Small intestine (tissue), 7 donors: Measurements from ENCODE around the gene ETV6. TPM values are rescaled to one million over a fixed set of nuclear protein-coding genes. Genes with fewer than 3 reads are reported as not detected.
A peak's percentile ranks its signal among the peaks of the same experiment; 100 is the strongest.

Source experiments
- DNase-seq, 2 donors: peaks; one replicate each; pipeline versions ENCODE4 v3.0.0 to v3.0.0-alpha.2; 2013
- FAIRE-seq: peaks from 2 replicates; lab custom pipeline; 2012; peaks lifted over from hg19 to GRCh38; lab: Jason Lieb, UNC
- H3K27ac ChIP-seq, 3 donors: one replicate each; pipeline ENCODE4 v1.5.1; 2013; ENCODE audit warnings: low read length in 2 of 3, mild to moderate bottlenecking in 2 of 3, control low read depth in 1 of 3, inconsistent platforms in 1 of 3, low read depth in 1 of 3, moderate library complexity in 1 of 3
- H3K27me3 ChIP-seq, 3 donors: one replicate each; pipeline ENCODE4 v1.6.1; 2013; ENCODE audit warnings: low read length in 3 of 3, inconsistent platforms in 1 of 3; ENCODE audit not compliant: control insufficient read depth in 3 of 3, insufficient read depth in 3 of 3
- H3K36me3 ChIP-seq, 3 donors: one replicate each; pipeline ENCODE4 v1.6.1; 2013; ENCODE audit warnings: low read length in 3 of 3, inconsistent platforms in 1 of 3, low read depth in 1 of 3, mild to moderate bottlenecking in 1 of 3, moderate library complexity in 1 of 3; ENCODE audit not compliant: control insufficient read depth in 3 of 3, insufficient read depth in 2 of 3
- H3K4me1 ChIP-seq, 3 donors: one replicate each; pipeline ENCODE4 v1.6.1; 2013; ENCODE audit warnings: low read length in 2 of 3, inconsistent platforms in 1 of 3, low read depth in 1 of 3, mild to moderate bottlenecking in 1 of 3, moderate library complexity in 1 of 3; ENCODE audit not compliant: control insufficient read depth in 3 of 3, insufficient read depth in 2 of 3
- H3K4me3 ChIP-seq, 3 donors: one replicate each; pipeline ENCODE4 v1.5.1; 2013; ENCODE audit warnings: low read length in 3 of 3, control low read depth in 1 of 3, inconsistent platforms in 1 of 3, low read depth in 1 of 3, mild to moderate bottlenecking in 1 of 3, moderate library complexity in 1 of 3
- H3K9me3 ChIP-seq, 2 donors: one replicate each; pipeline ENCODE4 v1.6.1; 2013; ENCODE audit warnings: low read depth in 1 of 2, low read length in 1 of 2; ENCODE audit not compliant: control insufficient read depth in 2 of 2, insufficient read depth in 1 of 2
- WGBS, 3 donors: extraction: QIAGEN DNeasy Blood & Tissue Kit; methylation state at CpG; one replicate each; pipeline ENCODE4 v1.1.7; 2013; 5-methylcytosine and 5-hydroxymethylcytosine counted together
- polyA plus RNA-seq, 4 donors: library from polyadenylated mRNA; stranded (reverse) in 3 of 4; unstranded in 1 of 4; fragments of 200-250 nt in 3 of 4; fragments of 120-200 nt in 1 of 4; gene quantifications; one replicate each; pipeline versions ENCODE4 v1.2.1 to v1.2.3, GENCODE V29; 2013
- donor health status: healthy with polysubstance abuse.
- donor health status: control.
- donor health status: control.
- donor health status: Bipolar disorder and iron deficiency.
- donor health status: healthy.

The ETV6 gene
- polyA plus RNA-seq, 4 donors: 5.1 to 13.6 (median 8.4) TPM

DNA sequence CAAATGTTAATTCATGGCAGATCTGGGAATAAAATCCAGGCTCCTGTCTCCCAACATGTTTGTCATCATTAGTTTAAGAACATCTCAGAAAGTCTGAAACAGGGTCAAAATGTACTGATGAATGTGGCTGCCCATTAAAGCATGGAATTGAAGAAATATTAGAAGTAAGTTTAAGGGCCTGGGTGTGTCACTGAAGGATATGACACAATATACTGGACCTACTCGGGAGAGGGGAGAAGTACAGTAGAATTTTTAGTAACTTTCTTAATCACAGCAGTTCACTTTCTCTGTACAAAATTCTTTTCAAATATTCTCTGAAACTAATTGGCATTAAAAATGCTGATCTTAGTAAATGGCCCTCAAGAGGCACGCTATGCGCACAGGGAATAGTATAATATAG lies 185.5 kb downstream of the ETV6 start:
- WGBS, 3 donors: 75 to 83% (median 80%) methylated on average over 3 of the region's 3 CpGs
- H3K9me3 ChIP-seq: no peaks in the 10 kb centered on the region
- FAIRE-seq: no peak

DNA sequence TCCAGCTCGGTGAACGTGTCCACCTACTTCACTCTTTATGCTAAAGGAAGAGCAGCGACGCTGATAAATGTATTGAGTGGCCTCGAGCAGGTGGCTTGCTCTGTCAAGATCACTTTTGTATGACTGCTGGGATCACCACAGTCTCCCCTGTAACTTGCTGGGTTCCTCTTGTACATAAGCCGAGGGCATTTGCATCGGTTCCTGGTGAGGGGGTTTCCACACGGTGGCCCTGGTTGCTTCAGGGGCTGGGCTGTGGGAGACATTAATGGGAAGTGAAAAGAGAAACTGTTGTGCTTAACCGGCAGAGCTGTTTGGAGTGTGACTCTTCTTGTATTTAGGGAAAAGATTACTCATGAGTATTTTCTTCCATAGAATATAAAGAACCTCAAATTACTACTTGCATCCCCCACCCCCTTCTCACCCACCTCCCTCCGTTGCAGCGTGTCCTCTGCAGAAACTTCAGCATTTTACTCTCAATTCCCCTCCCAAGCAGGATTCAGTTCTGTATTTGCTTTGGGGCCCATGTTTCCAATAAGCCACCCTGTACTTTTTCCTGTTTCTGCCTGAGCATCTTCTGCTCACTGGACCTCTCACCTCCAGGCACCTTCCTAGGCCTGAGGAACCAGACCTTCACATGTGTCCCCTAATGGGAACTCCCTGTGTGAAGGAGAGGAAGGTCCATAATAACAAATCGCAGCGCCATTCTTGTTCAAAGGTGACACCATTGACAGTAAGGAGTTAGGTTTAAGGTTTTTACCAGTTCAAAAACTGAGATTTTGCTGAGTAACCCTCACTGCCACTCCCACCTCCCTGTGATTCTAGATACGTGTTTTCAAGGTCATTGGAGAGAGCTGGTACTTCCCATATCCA lies 187.0 kb downstream of the ETV6 start:
- DNase-seq: no peak
- no peaks in the 10 kb centered on the region for H3K9me3 ChIP-seq
- 62 to 76% (median 69%) methylated on average over 14 of the region's 14 CpGs for WGBS, 3 donors
- FAIRE-seq: no peak
- H3K27ac ChIP-seq: peak overlapping the region in 1 of 3 donors; percentile 61
- H3K4me3 ChIP-seq: no peak overlapping the region
- H3K4me1 ChIP-seq: peaks cover 16 to 33% (median 22%) of the 10 kb centered on the region in 3 donors
- H3K27me3 ChIP-seq: no peaks in the 10 kb centered on the region
- H3K36me3 ChIP-seq: peaks cover 0 to 13% (median 0%) of the 10 kb centered on the region in 3 donors

More for the DNA sequence above, 185.5 kb downstream of the ETV6 start:
- Histone ChIP-seq H3K27me3 (no peaks in the 10 kb centered on the region), H3K27ac (peak overlapping the region in 1 of 3 donors; percentile 26), H3K4me1 (peaks cover 10 to 29% (median 15%) of the 10 kb centered on the region in 3 donors), H3K36me3 (peaks cover 0 to 12% (median 0%) of the 10 kb centered on the region in 3 donors), H3K4me3 (no peak overlapping the region)
- DNase-seq: no peak

DNA sequence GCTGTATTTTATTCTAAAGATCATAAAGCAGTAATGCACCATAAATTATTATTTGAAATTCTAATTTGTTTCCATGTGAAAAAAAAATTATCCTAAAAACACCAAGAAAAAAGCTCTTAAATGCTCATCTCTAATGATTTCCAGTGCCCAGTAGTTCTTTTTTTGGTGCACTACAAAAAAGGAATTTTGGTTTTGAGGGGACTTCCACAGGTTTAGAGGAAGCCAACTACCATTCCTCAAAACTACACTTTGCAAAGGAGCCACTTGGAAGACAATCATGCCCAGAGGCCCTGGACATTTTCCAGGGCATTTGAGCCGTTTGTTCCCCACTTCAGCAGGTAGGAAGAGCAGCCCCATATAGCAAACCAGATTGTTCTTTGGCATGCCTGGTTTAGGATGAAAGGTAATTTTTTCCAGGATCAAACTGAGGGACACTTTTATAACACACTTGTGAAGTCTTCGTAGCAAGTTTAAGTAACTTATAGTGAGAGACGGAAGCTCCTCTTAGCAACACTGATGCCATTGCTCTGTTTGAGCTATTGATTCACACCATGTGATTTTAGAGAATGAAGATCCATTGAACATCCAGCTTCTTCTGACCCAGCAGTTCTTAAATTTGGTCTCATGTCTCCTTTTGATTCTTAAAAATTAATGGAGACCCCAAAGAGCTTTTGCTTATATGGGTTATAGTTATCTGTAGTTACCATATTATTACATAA lies 187.9 kb downstream of the ETV6 start:
- no peak for FAIRE-seq
- DNase-seq: no peak
- Histone ChIP-seq H3K27ac (peak overlapping the region in 1 of 3 donors; percentile 27), H3K4me3 (no peak overlapping the region), H3K9me3 (no peaks in the 10 kb centered on the region), H3K4me1 (peaks cover 19 to 33% (median 22%) of the 10 kb centered on the region in 3 donors), H3K27me3 (no peaks in the 10 kb centered on the region), H3K36me3 (peaks cover 0 to 13% (median 0%) of the 10 kb centered on the region in 3 donors)
- WGBS, 3 donors: 69 to 87% (median 81%) methylated on average over 3 of the region's 3 CpGs

GRCh38 chr12:11838403-11838802 lies 188.9 kb downstream of the ETV6 start:
- no peak for FAIRE-seq
- Histone ChIP-seq H3K4me1 (peaks cover 19 to 33% (median 22%) of the 10 kb centered on the region in 3 donors), H3K27me3 (no peaks in the 10 kb centered on the region), H3K9me3 (no peaks in the 10 kb centered on the region), H3K27ac (peak overlapping the region in 1 of 3 donors; percentile 86), H3K36me3 (peaks cover 0 to 17% (median 0%) of the 10 kb centered on the region in 3 donors), H3K4me3 (no peak overlapping the region)
- 52 to 75% (median 67%) methylated on average over 2 of the region's 2 CpGs for WGBS, 3 donors
- DNase-seq: no peak

DNA sequence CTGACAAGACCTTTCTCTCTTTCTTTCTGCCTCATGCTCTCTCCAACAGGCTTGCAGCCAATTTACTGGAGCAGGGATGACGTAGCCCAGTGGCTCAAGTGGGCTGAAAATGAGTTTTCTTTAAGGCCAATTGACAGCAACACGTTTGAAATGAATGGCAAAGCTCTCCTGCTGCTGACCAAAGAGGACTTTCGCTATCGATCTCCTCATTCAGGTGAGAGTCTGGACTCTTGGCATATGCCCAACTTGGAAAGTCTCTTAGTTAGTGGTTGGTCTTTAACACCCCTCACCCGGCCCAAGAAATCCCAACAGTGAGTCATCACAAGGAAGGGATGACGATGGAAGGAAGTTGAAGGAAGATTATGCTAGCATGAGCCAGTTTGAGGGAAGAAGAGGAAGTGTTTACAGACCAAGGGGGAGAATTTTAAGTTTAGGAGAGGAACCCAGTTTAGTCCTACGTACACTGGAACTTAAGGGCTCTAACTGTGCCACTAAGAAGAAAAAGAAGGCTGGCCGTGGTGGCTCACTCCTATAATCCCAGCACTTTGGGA lies 189.7 kb downstream of the ETV6 start:
- Histone ChIP-seq H3K4me3 (no peak overlapping the region), H3K9me3 (no peaks in the 10 kb centered on the region), H3K36me3 (peaks cover 0 to 17% (median 0%) of the 10 kb centered on the region in 3 donors), H3K4me1 (peaks cover 18 to 33% (median 22%) of the 10 kb centered on the region in 3 donors), H3K27ac (peak overlapping the region in 2 of 3 donors; percentile 78 to 86), H3K27me3 (no peaks in the 10 kb centered on the region)
- no peak for FAIRE-seq
- WGBS, 3 donors: 30 to 45% (median 42%) methylated on average over 8 of the region's 8 CpGs
- DNase-seq: peak in 1 of 2 donors; percentile 97

DNA sequence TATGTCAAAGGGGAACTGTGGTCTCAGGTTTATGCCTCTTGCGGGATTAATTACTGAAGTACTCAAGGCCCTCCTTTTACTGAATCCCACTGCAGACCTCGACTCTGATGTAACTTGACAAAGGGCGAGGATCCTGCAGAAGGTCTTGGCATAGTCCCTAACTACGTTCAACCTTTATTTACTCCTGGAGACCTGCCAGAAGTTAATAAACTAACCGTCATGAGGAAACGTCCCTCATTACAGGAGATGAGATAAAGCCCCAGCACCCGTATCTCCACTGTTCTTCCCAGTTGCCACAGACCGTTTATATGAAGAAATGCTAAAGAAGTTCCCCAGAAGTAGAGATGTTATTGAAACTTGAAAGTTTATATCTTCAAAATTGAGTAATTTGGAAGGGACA lies 190.9 kb downstream of the ETV6 start:
- H3K36me3 ChIP-seq: peaks cover 0 to 21% (median 0%) of the 10 kb centered on the region in 3 donors
- whole genome bisulfite sequencing, 3 donors: 9 to 34% (median 33%) methylated on average over 8 of the region's 8 CpGs
- H3K4me1 ChIP-seq: peaks cover 18 to 31% (median 22%) of the 10 kb centered on the region in 3 donors
- peak overlapping the region in 2 of 3 donors; percentile 11 to 86 for H3K27ac ChIP-seq
- DNase-seq: peak; percentile 86 to 95
- H3K27me3 ChIP-seq: no peaks in the 10 kb centered on the region
- FAIRE-seq: no peak
- no peak overlapping the region for H3K4me3 ChIP-seq
- no peaks in the 10 kb centered on the region for H3K9me3 ChIP-seq

GRCh38 chr12:11846488-11846887 lies 197.0 kb downstream of the ETV6 start:
- H3K9me3 ChIP-seq: no peaks in the 10 kb centered on the region
- DNase-seq (no peak), FAIRE-seq (no peak)
- no peak overlapping the region for H3K27ac ChIP-seq
- no peak overlapping the region for H3K4me3 ChIP-seq
- no peaks in the 10 kb centered on the region for H3K27me3 ChIP-seq
- H3K4me1 ChIP-seq: peaks cover 0 to 3% (median 0%) of the 10 kb centered on the region in 3 donors
- H3K36me3 ChIP-seq: peaks cover 0 to 33% (median 3%) of the 10 kb centered on the region in 3 donors
- 73 to 77% (median 75%) methylated on average over 4 of the region's 4 CpGs for WGBS, 3 donors

DNA sequence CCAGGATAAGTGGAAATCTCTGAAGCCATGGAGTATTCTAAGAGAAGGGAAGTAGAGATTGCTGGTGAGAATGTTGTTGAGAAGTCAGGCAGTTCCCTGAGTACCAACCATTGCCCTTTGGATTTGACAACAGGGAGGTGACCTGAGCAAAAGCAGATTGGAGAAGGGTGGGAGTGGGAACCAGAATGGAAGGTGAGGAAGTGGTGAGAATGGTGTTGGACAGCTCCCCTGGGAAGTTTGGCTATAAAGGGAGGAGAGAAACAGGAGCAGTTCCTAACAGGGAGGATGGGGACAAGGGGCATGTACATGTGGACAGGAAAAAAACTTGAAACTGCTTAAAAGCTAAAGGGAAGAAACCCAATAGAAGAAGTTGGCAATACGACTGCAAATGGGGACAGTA lies 198.1 kb downstream of the ETV6 start:
- Histone ChIP-seq H3K4me3 (no peak overlapping the region), H3K27me3 (no peaks in the 10 kb centered on the region), H3K4me1 (no peaks in the 10 kb centered on the region), H3K9me3 (no peaks in the 10 kb centered on the region), H3K36me3 (peaks cover 0 to 33% (median 3%) of the 10 kb centered on the region in 3 donors), H3K27ac (no peak overlapping the region)
- DNase-seq (no peak), FAIRE-seq (no peak)
- WGBS, 3 donors: 87 to 93% (median 90%) methylated on average over 1 of the region's 1 CpG
